T-helper 17 cell (primary cell): ENCODE measurements around the gene NAA10. TPM values are rescaled to one million over a fixed set of nuclear protein-coding genes. Genes with fewer than 3 reads are reported as not detected.
A peak's percentile ranks its signal among the peaks of the same experiment; 100 is the strongest.

Experiments
- ATAC-seq: fragments of 150-1000 bp; cut with Tn5 transposase; 2 replicates; pipeline ENCODE4 v1.10.0; 2021; ENCODE audit warnings: mild to moderate bottlenecking, moderate library complexity
- DNase-seq, 3 donors: peaks; one replicate each; pipeline versions ENCODE4 v3.0.0 to v3.0.0-alpha.2; 2020 to 2021
- H3K9me3 ChIP-seq: one replicate; pipeline ENCODE4 v1.7.0; 2013; ENCODE audit warnings: low read length, mild to moderate bottlenecking; ENCODE audit not compliant: control insufficient read depth, poor library complexity, severe bottlenecking
- H3K27ac Mint-ChIP-seq: one replicate; pipeline ENCODE4 v1.8.0; 2022; ENCODE audit warnings: mild to moderate bottlenecking, moderate library complexity, mixed read lengths
- H3K27me3 Mint-ChIP-seq: one replicate; pipeline ENCODE4 v1.8.0; 2022; ENCODE audit warnings: mixed read lengths
- H3K36me3 Mint-ChIP-seq: one replicate; pipeline ENCODE4 v1.8.0; 2022; ENCODE audit warnings: low read depth, mixed read lengths
- H3K4me1 Mint-ChIP-seq: one replicate; pipeline ENCODE4 v1.8.0; 2022; ENCODE audit warnings: mild to moderate bottlenecking, mixed read lengths
- H3K4me3 Mint-ChIP-seq: one replicate; pipeline ENCODE4 v1.8.0; 2022; ENCODE audit warnings: mild to moderate bottlenecking, moderate library complexity, mixed read lengths
- total RNA-seq, 4 donors: library from RNA in 2 of 4; stranded (reverse) in 2 of 4; gene quantifications; one replicate each; pipeline ENCODE4 v1.2.3 and lab custom pipeline; 2022 to 2026

NAA10 gene
- total RNA-seq, 2 donors from 2014 or later: 42.8 to 48.5 TPM

- Mint-ChIP-seq H3K4me1 (peaks cover 22% of the 10 kb centered on the region), H3K27ac (peak overlapping the region; percentile 99), H3K27me3 (no peaks in the 10 kb centered on the region), H3K4me3 (peak overlapping the region; percentile 99), H3K36me3 (peaks cover 2% of the 10 kb centered on the region)
- ATAC-seq (peak; percentile 12), DNase-seq (no peak)
- no peaks in the 10 kb centered on the region for H3K9me3 ChIP-seq
Observed at GRCh38 chrX:153970357-153971123, 35.7 kb upstream of the NAA10 start.

DNA sequence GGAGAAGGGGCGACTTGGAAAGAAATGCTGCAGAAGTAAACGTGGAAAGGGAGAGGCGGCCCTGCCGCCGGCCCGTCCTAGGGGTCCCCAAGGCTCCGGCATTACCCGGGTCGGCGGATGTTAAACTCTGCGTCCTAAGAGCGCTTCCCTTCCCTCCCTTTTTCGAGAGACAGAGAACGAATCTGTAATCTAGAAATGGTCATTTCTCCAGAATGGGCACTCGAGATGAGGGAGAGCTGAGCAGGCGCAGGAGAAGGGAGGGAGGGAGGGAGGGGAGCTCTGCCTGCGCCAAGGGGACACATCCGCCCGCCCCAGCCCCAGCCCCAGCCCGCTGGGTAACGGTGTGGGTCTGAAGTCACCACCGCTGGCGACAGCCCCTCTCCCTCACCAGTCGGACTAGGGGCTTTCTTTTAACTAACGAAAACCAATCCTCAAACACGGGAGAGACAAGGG is 35.1 kb upstream of the NAA10 start:
- Mint-ChIP-seq H3K4me1 (peaks cover 22% of the 10 kb centered on the region), H3K36me3 (peaks cover 2% of the 10 kb centered on the region), H3K4me3 (peak overlapping the region; percentile 99), H3K27me3 (no peaks in the 10 kb centered on the region), H3K27ac (peak overlapping the region; percentile 94)
- H3K9me3 ChIP-seq: no peaks in the 10 kb centered on the region
- ATAC-seq (no peak), DNase-seq (no peak)

GRCh38 chrX:153969125-153969903 is 34.5 kb upstream of the NAA10 start:
- Mint-ChIP-seq H3K36me3 (peaks cover 2% of the 10 kb centered on the region), H3K4me3 (peak overlapping the region; percentile 99), H3K4me1 (peaks cover 18% of the 10 kb centered on the region), H3K27me3 (no peaks in the 10 kb centered on the region), H3K27ac (peak overlapping the region; percentile 94)
- no peaks in the 10 kb centered on the region for H3K9me3 ChIP-seq
- DNase-seq (no peak), ATAC-seq (no peak)

- no peak for ATAC-seq
- H3K4me1 Mint-ChIP-seq: peaks cover 15% of the 10 kb centered on the region
- DNase-seq: peak in 1 of 3 donors; percentile 32
- H3K9me3 ChIP-seq: no peaks in the 10 kb centered on the region
- H3K27ac Mint-ChIP-seq: peak overlapping the region; percentile 94
- H3K36me3 Mint-ChIP-seq: peaks cover 2% of the 10 kb centered on the region
- H3K4me3 Mint-ChIP-seq: peak overlapping the region; percentile 99
- H3K27me3 Mint-ChIP-seq: no peaks in the 10 kb centered on the region
Observed at GRCh38 chrX:153968754-153969124, 33.9 kb upstream of the NAA10 start.

DNA sequence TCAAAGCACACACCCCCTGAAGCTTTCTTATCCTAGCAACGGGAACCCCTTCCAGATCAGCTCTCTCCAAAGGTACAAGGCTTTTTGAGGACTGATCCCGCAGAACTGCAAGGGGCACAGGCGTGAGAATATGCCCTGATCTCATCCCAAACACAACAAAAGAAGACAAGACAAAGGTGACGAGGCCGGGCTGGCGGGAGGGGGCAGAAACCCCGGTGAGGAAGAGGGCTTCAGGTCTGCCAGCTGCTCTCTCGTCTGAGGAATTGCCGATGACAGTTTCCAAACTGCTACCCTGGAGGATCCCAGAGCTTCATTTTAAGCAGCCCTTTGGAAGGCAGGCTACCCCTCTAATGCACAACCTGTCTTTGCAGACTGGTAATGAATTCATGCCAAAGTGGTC is 33.4 kb upstream of the NAA10 start:
- H3K4me1 Mint-ChIP-seq: peaks cover 14% of the 10 kb centered on the region
- peak overlapping the region; percentile 99 for H3K4me3 Mint-ChIP-seq
- H3K27me3 Mint-ChIP-seq: no peaks in the 10 kb centered on the region
- DNase-seq (no peak), ATAC-seq (no peak)
- H3K27ac Mint-ChIP-seq: peak overlapping the region; percentile 94
- H3K9me3 ChIP-seq: no peaks in the 10 kb centered on the region
- H3K36me3 Mint-ChIP-seq: peaks cover 2% of the 10 kb centered on the region

- Mint-ChIP-seq H3K27me3 (no peaks in the 10 kb centered on the region), H3K4me3 (peak overlapping the region; percentile 99), H3K27ac (peak overlapping the region; percentile 94), H3K36me3 (peaks cover 2% of the 10 kb centered on the region), H3K4me1 (peaks cover 11% of the 10 kb centered on the region)
- DNase-seq (no peak), ATAC-seq (no peak)
- no peaks in the 10 kb centered on the region for H3K9me3 ChIP-seq
Observed at GRCh38 chrX:153967536-153968224, 32.8 kb upstream of the NAA10 start.

- Mint-ChIP-seq H3K4me1 (peaks cover 11% of the 10 kb centered on the region), H3K27ac (peak overlapping the region; percentile 94), H3K27me3 (no peaks in the 10 kb centered on the region), H3K4me3 (peak overlapping the region; percentile 99), H3K36me3 (peaks cover 2% of the 10 kb centered on the region)
- DNase-seq (no peak), ATAC-seq (no peak)
- H3K9me3 ChIP-seq: no peaks in the 10 kb centered on the region
Observed at GRCh38 chrX:153966841-153967535, 32.2 kb upstream of the NAA10 start.

DNA sequence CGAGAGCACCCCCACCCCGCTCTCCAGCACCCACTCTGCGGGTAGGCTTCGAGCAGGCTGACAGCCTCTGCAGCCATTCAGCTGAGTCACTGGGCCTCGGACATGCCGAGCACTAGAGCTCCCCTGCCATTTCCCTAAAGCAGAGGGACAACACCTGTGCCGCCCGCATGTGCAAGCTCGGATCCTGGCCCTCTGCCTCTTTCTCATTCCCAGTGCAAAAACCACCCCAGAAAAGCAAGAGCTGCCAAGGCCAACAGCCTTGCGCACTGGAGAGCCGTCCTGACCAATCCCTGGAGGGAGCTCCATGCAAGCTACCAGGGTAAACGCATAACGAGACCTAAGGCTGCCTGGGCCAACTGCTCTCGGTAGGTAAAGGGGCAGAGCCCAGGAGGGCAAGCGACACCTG is 31.4 kb upstream of the NAA10 start:
- peak overlapping the region; percentile 99 for H3K4me3 Mint-ChIP-seq
- no peak for DNase-seq
- H3K36me3 Mint-ChIP-seq: no peaks in the 10 kb centered on the region
- ATAC-seq: no peak
- peaks cover 11% of the 10 kb centered on the region for H3K4me1 Mint-ChIP-seq
- no peaks in the 10 kb centered on the region for H3K9me3 ChIP-seq
- H3K27ac Mint-ChIP-seq: peak overlapping the region; percentile 94
- H3K27me3 Mint-ChIP-seq: no peaks in the 10 kb centered on the region

GRCh38 chrX:153965406-153965805 is 30.6 kb upstream of the NAA10 start:
- H3K9me3 ChIP-seq: no peaks in the 10 kb centered on the region
- ATAC-seq: no peak
- Mint-ChIP-seq H3K4me3 (peak overlapping the region; percentile 99), H3K36me3 (no peaks in the 10 kb centered on the region), H3K27me3 (no peaks in the 10 kb centered on the region), H3K4me1 (peaks cover 11% of the 10 kb centered on the region), H3K27ac (peak overlapping the region; percentile 94)
- no peak for DNase-seq

GRCh38 chrX:153964105-153964504 is 29.3 kb upstream of the NAA10 start:
- Mint-ChIP-seq H3K4me3 (no peak overlapping the region), H3K4me1 (peaks cover 11% of the 10 kb centered on the region), H3K27me3 (no peaks in the 10 kb centered on the region), H3K27ac (no peak overlapping the region), H3K36me3 (no peaks in the 10 kb centered on the region)
- DNase-seq: no peak
- no peak for ATAC-seq
- no peaks in the 10 kb centered on the region for H3K9me3 ChIP-seq

DNA sequence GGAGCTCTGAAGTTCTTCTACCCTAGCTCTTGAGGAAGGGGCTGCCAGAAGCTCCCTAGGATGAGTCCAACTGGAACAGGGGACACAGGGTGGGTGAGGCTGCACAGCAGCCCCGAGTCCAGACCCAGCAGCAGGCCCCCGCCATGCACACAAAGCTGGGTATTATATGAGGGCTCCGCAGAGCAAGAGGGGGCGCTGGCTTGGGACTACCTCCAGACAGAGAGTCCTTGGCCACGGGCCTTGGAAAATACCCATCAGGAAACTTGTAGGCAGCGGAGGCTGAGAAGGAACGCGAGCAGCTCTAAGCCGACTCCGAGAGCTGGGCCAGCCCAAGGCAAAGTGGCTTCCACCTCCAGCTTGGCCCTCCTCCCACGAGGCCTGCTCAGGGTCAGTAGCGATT is 28.7 kb upstream of the NAA10 start:
- DNase-seq (no peak), ATAC-seq (no peak)
- Mint-ChIP-seq H3K36me3 (no peaks in the 10 kb centered on the region), H3K27ac (no peak overlapping the region), H3K4me1 (peaks cover 11% of the 10 kb centered on the region), H3K4me3 (no peak overlapping the region), H3K27me3 (no peaks in the 10 kb centered on the region)
- H3K9me3 ChIP-seq: no peaks in the 10 kb centered on the region

DNA sequence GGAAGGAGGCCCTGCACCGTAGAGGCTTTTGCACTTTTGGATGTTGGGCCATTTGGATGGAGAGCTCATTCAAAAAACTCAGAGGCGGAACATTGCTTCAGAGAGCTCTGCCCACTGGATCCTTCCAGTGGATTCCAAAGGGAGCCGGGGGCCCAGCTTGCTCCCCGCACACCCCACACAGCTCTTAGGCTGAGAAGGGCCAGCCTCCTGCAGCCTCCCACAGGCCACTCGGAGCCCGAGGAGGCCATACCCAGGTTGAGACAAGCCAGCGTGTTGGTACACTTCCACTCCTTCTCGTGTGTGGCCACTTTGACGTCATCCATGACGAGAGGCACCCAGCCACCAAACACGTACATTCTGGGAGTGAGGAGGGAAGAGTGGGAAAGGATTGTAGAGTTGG is 26.5 kb upstream of the NAA10 start:
- H3K27me3 Mint-ChIP-seq: no peaks in the 10 kb centered on the region
- DNase-seq (no peak), ATAC-seq (no peak)

DNA sequence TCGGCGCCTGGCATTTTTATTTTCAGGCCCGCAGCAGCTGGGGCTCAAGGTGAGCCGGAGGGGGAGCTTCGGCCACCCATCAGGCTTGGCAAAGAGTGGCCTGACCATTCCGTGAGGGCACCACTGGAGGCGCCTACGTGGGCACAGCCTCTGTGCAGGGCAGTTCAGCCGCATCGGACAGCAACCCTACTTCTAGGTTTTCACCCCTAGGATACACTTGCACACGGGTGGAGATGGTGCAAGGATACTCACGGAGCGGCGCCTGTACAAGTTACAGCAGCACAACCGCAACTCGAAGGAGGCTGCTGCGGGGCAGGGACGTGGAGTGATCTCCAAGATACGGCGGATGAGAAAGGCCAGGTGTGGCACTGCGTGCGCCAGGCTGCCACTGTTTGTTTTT is 25.9 kb upstream of the NAA10 start:
- H3K4me1 Mint-ChIP-seq: no peaks in the 10 kb centered on the region
- no peak overlapping the region for H3K4me3 Mint-ChIP-seq
- DNase-seq: no peak
- ATAC-seq: no peak
- H3K36me3 Mint-ChIP-seq: no peaks in the 10 kb centered on the region
- no peaks in the 10 kb centered on the region for H3K27me3 Mint-ChIP-seq
- peak overlapping the region; percentile 67 for H3K27ac Mint-ChIP-seq
- no peaks in the 10 kb centered on the region for H3K9me3 ChIP-seq

More for the DNA sequence above, 26.5 kb upstream of the NAA10 start:
- Mint-ChIP-seq H3K27ac (peak overlapping the region; percentile 67), H3K36me3 (no peaks in the 10 kb centered on the region), H3K4me3 (no peak overlapping the region), H3K4me1 (no peaks in the 10 kb centered on the region)
- H3K9me3 ChIP-seq: no peaks in the 10 kb centered on the region
